Stomach (tissue), 9 donors: ENCODE data around the gene ZFP2. TPM values are rescaled to one million over a fixed set of nuclear protein-coding genes. Genes with fewer than 3 reads are reported as not detected.
A peak's percentile ranks its signal among the peaks of the same experiment; 100 is the strongest.

ENCODE experiments used
- DNase-seq, 2 donors: peaks; one replicate each; pipeline versions ENCODE4 v3.0.0 to v3.0.0-alpha.2; 2013 to 2019
- H3K27ac ChIP-seq, 5 donors: fragments of 200-600 bp in 4 of 5; sonication (generic) in 4 of 5; one replicate each; pipeline ENCODE4 v1.5.1; 2013 to 2019; ENCODE audit warnings: mild to moderate bottlenecking in 1 of 5, moderate library complexity in 1 of 5
- H3K27me3 ChIP-seq, 3 donors: fragments of 200-600 bp; sonication (generic); one replicate each; pipeline ENCODE4 v1.5.1; 2017 to 2019; ENCODE audit warnings: mixed run types in 1 of 3
- H3K36me3 ChIP-seq, 4 donors: fragments of 200-600 bp; sonication (generic); 1 replicate in 3 of 4; 2 replicates in 1 of 4; pipeline ENCODE4 v1.5.1; 2016 to 2019
- H3K4me1 ChIP-seq, 4 donors: fragments of 200-600 bp; sonication (generic); one replicate each; pipeline ENCODE4 v1.5.1; 2016 to 2019
- H3K4me3 ChIP-seq, 4 donors: fragments of 200-600 bp; sonication (generic) in 3 of 4; one replicate each; pipeline ENCODE4 v1.5.1; 2016 to 2019; ENCODE audit warnings: mild to moderate bottlenecking in 1 of 4
- H3K9me3 ChIP-seq, 4 donors: fragments of 200-600 bp; sonication (generic); one replicate each; pipeline ENCODE4 v1.5.1; 2016 to 2019
- CTCF ChIP-seq, 7 experiments: fragments of 450-650 bp in 4 of 7; fragments of 200-600 bp in 3 of 7; sonication (generic) in 3 of 7; IDR thresholded peaks; one replicate each; pipeline ENCODE4 v1.5.1; 2016 to 2019; ENCODE audit warnings: antibody characterized with exemption in 7 of 7, control low read depth in 2 of 7, mild to moderate bottlenecking in 1 of 7
- EP300 ChIP-seq: sonication (generic); formaldehyde crosslinking; IDR thresholded peaks from one replicate; pipeline ENCODE4 v1.6.1; 2017; ENCODE audit warnings: antibody characterized with exemption
- POLR2A ChIP-seq, 4 donors: fragments of 450-650 bp; IDR thresholded peaks; one replicate each; pipeline ENCODE4 v1.6.1; 2016; ENCODE audit warnings: antibody characterized with exemption in 4 of 4, control low read depth in 2 of 4, mild to moderate bottlenecking in 1 of 4, moderate library complexity in 1 of 4
- POLR2AphosphoS5 ChIP-seq, 3 donors: sonication (generic); formaldehyde crosslinking; IDR thresholded peaks; one replicate each; pipeline ENCODE4 v1.6.1; 2016; ENCODE audit warnings: antibody characterized with exemption in 3 of 3
- WGBS, 5 donors: extraction: QIAGEN DNeasy Blood & Tissue Kit in 3 of 5; methylation state at CpG; one replicate each; pipeline versions ENCODE4 v1.1.5 to v1.1.7; 2013 to 2018; 5-methylcytosine and 5-hydroxymethylcytosine counted together
- intact Hi-C: fragments of 100-400 bp; cut with DNase I; formaldehyde crosslinking; loops from one replicate; pipeline ENCODE4 v1.15.1; 2023; ENCODE audit warnings: low total_unique reads
- polyA plus RNA-seq, 3 donors: library from polyadenylated mRNA; stranded (reverse); fragments of 200-250 nt; gene quantifications; one replicate each; pipeline ENCODE4 v1.2.3, GENCODE V29; 2013
- total RNA-seq, 5 donors: library from RNA; depleted of rRNA; stranded (reverse); fragments of >200 nt; gene quantifications; one replicate each; pipeline versions ENCODE4 v1.1.0 to v1.2.3, GENCODE V29; 2014 to 2016
- donor health status: healthy with polysubstance abuse.
- donor health status: Bipolar disorder and iron deficiency.
- donor health status: healthy.

The ZFP2 gene
- total and polyA plus RNA-seq, 8 donors, result 0.87 to 128 (median 1.3) TPM

DNA sequence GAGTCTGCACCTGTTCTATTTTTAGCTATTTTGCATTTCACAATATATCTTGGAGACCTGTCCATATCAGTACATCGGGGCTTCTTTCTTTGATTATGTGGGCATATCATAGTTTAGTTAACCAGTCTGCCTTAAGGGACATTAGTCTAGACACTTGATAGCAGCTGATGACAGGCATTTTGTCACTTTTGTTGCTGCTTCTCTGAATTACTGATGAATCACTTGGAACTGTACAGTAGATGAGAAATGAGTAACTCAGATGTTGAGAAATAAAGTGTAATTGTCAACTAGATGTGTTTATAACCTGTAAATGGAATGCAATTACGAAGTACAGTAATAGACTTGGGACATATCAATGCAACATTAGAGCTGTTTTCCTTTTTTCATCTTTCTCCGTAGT is 7.1 kb downstream of the ZFP2 start:
- TF ChIP-seq CTCF (IDR thresholded peaks at IDR 0.05) (no peak), EP300 (no peak), POLR2AphosphoS5 (IDR thresholded peaks at IDR 0.05) (no peak), POLR2A (IDR thresholded peaks at IDR 0.05) (no peak)
- H3K27ac ChIP-seq, result no peak overlapping the region
- WGBS, 5 donors, result 63 to 92% (median 88%) methylated on average over 3 of the region's 3 CpGs
- no peaks in the 10 kb centered on the region for H3K4me1 ChIP-seq
- no peak for DNase-seq
- no peak overlapping the region for H3K4me3 ChIP-seq
- no peaks in the 10 kb centered on the region for H3K27me3 ChIP-seq
- H3K36me3 ChIP-seq, result peaks cover 5 to 49% (median 11%) of the 10 kb centered on the region in 4 donors
- peaks cover 8 to 70% (median 38%) of the 10 kb centered on the region in 4 donors for H3K9me3 ChIP-seq
- intact Hi-C loops, result no loop called here

DNA sequence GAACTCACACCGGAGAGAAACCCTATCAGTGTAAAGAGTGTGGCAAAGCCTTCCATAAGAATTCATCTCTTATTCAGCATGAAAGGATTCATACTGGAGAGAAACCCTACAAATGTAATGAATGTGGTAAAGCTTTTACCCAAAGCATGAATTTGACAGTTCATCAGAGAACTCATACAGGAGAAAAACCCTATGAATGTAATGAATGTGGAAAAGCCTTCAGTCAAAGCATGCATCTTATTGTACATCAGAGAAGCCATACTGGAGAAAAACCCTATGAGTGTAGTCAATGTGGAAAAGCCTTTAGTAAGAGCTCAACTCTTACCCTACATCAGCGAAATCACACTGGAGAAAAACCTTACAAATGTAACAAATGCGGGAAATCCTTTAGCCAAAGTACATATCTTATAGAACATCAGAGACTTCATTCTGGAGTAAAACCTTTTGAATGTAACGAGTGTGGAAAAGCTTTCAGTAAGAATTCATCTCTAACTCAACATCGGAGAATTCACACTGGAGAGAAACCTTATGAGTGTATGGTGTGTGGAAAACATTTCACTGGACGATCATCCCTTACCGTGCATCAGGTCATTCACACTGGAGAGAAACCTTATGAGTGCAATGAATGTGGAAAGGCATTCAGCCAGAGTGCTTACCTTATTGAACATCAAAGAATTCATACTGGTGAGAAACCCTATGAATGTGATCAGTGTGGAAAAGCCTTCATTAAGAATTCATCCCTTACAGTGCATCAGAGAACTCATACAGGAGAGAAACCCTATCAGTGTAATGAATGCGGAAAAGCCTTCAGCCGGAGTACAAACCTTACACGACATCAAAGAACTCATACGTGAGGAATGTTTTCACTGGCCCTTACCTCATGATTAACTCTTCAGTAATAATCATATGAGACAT is 36.4 kb downstream of the ZFP2 start:
- no peak overlapping the region for H3K27ac ChIP-seq
- no peak overlapping the region for H3K4me3 ChIP-seq
- H3K36me3 ChIP-seq, result peaks cover 19 to 85% (median 35%) of the 10 kb centered on the region in 4 donors
- no peaks in the 10 kb centered on the region for H3K27me3 ChIP-seq
- no peak for DNase-seq
- H3K4me1 ChIP-seq, result no peaks in the 10 kb centered on the region
- no peak for TF ChIP-seq EP300
- TF ChIP-seq CTCF (IDR thresholded peaks at IDR 0.05), result no peak
- TF ChIP-seq POLR2A (IDR thresholded peaks at IDR 0.05), result no peak
- no peak for TF ChIP-seq POLR2AphosphoS5 (IDR thresholded peaks at IDR 0.05)
- intact Hi-C loops, result no loop called here
- 85 to 97% (median 95%) methylated on average over 11 of the region's 11 CpGs for WGBS, 5 donors
- H3K9me3 ChIP-seq, result peaks cover 88 to 100% (median 100%) of the 10 kb centered on the region in 4 donors

- H3K9me3 ChIP-seq, result peaks cover 41 to 97% (median 84%) of the 10 kb centered on the region in 4 donors
- H3K36me3 ChIP-seq, result peaks cover 0 to 45% (median 7%) of the 10 kb centered on the region in 4 donors
- peak within 1 kb of the TSS; percentile 54 to 82 (median 77) for H3K27ac ChIP-seq
Measured at GRCh38 chr5:178940569-178941360, 45.1 kb downstream of the ZFP2 start, which contains the start of gene ZNF454. Gene ZNF454, plus strand, starts transcription at chr5:178941198. Its CDS starts 1,594 bp downstream, at chr5:178942792.

GRCh38 chr5:178941361-178941760 is 45.6 kb downstream of the ZFP2 start:
- 2 to 10% (median 6%) methylated on average over 22 to 23 of the region's 23 CpGs for WGBS, 5 donors
- H3K27me3 ChIP-seq, result peaks cover 0 to 19% (median 10%) of the 10 kb centered on the region in 3 donors
- H3K4me3 ChIP-seq, result peak overlapping the region; percentile 55 to 69 (median 60)
- DNase-seq, result peak in 1 of 2 donors; percentile 61
- H3K9me3 ChIP-seq, result peaks cover 35 to 97% (median 84%) of the 10 kb centered on the region in 4 donors
- intact Hi-C loops, result no loop called here
- peaks cover 0 to 51% (median 13%) of the 10 kb centered on the region in 4 donors for H3K36me3 ChIP-seq
- no peak for TF ChIP-seq CTCF (IDR thresholded peaks at IDR 0.05)
- no peak for TF ChIP-seq POLR2A (IDR thresholded peaks at IDR 0.05)
- no peak for TF ChIP-seq POLR2AphosphoS5 (IDR thresholded peaks at IDR 0.05)
- TF ChIP-seq EP300, result no peak
- H3K4me1 ChIP-seq, result peaks cover 0 to 25% (median 14%) of the 10 kb centered on the region in 4 donors
- peak overlapping the region in 4 of 5 donors; percentile 54 to 82 (median 78) for H3K27ac ChIP-seq

More at GRCh38 chr5:178940569-178941360, 45.1 kb downstream of the ZFP2 start, which contains the start of gene ZNF454:
- peak; percentile 78 to 99 for DNase-seq
- peak within 1 kb of the TSS; percentile 55 to 69 (median 60) for H3K4me3 ChIP-seq
- intact Hi-C loops, result no loop called here
- 3 to 19% (median 5%) methylated on average over 52 to 69 of the region's 69 CpGs for WGBS, 5 donors
- H3K4me1 ChIP-seq, result peaks cover 0 to 25% (median 14%) of the 10 kb centered on the region in 4 donors
- TF ChIP-seq POLR2A (IDR thresholded peaks at IDR 0.05) (no peak), POLR2AphosphoS5 (IDR thresholded peaks at IDR 0.05) (peak; percentile 46 to 59 (median 51))
- peaks cover 0 to 19% (median 10%) of the 10 kb centered on the region in 3 donors for H3K27me3 ChIP-seq
